ENCODE measurements around the gene GDPD5.

GDPD5 gene

DNA sequence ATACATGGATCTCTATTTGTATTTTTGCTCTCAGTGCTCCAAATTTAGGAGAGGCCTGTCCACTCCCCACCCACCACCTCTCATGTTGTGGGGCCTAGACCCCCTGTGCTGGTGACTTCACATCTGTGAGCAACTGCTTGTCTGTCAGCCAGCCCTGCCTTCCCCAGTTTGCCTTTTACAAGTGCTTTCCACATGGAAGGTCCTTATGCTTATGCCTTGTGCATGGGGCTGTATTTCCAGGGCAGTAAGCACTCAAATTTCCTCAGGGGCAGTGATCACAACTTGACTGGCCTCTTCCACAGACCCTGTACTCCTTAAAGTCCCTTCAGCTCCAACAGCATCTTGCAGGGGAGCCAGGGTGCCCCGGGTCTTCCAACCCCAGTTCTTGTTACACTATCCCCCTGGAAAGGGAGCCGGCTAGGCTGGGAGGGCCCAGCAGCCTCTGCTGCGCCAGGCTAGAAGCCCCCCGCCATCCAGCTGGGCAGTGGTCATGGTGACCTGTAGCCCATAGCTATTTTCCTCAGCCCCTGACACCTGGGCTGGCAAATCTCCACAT, 29.9 kb downstream of the GDPD5 start:
- H3K4me1 ChIP-seq (ENCODE audit: insufficient read depth, insufficient read length) = peaks cover 25% of the 10 kb centered on the region
- no peaks in the 10 kb centered on the region for H3K36me3 ChIP-seq (ENCODE audit: insufficient read depth, insufficient read length, low read length)
- no peaks in the 10 kb centered on the region for H3K27me3 ChIP-seq (ENCODE audit: insufficient read depth, insufficient read length)
- no peak for DNase-seq (ENCODE audit: low read depth, low spot score)
- no peak overlapping the region for H3K4me3 ChIP-seq (ENCODE audit: insufficient read length, low read depth)
- no peaks in the 10 kb centered on the region for H3K9me3 ChIP-seq (ENCODE audit: insufficient read depth, low read length)
- H3K9ac ChIP-seq (ENCODE audit: insufficient read length, low read depth) = peak overlapping the region; percentile 8
- no peak for TF ChIP-seq SUZ12 (IDR thresholded peaks at IDR 0.05; ENCODE audit: extremely low read depth, insufficient read depth, insufficient read length)
- no peak for TF ChIP-seq YY1 (IDR thresholded peaks at IDR 0.05; ENCODE audit: insufficient read depth, insufficient read length)
- TF ChIP-seq ZNF274 (IDR thresholded peaks at IDR 0.05; ENCODE audit: low read depth, low read length) = no peak

DNA sequence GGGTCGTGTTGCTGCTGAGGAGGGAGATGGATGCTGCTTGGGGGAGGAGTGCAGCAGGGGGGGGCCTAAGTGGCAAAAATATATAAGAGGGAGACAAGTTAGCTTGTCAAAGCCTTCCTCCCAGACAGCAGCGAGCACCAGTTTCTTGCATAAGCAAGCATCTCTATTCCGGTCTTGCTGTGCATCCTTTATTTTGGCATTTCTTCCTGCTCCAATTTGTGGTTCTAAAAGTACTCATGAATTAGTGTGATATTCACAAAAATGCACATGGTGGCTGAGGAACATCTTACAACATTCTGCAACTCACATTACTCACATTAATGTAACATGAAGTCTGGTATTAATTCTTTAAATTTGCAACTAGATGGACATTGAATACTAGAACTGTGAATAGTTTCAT, 32.1 kb downstream of the GDPD5 start:
- H3K9ac ChIP-seq (ENCODE audit: insufficient read length, low read depth) = no peak overlapping the region
- TF ChIP-seq ZNF274 (IDR thresholded peaks at IDR 0.05; ENCODE audit: low read depth, low read length) (no peak), SUZ12 (IDR thresholded peaks at IDR 0.05; ENCODE audit: extremely low read depth, insufficient read depth, insufficient read length) (no peak), YY1 (IDR thresholded peaks at IDR 0.05; ENCODE audit: insufficient read depth, insufficient read length) (no peak)
- no peaks in the 10 kb centered on the region for H3K27me3 ChIP-seq (ENCODE audit: insufficient read depth, insufficient read length)
- peaks cover 2% of the 10 kb centered on the region for H3K36me3 ChIP-seq (ENCODE audit: insufficient read depth, insufficient read length, low read length)
- DNase-seq (ENCODE audit: low read depth, low spot score) = no peak
- H3K4me1 ChIP-seq (ENCODE audit: insufficient read depth, insufficient read length) = peaks cover 21% of the 10 kb centered on the region
- no peak overlapping the region for H3K4me3 ChIP-seq (ENCODE audit: insufficient read length, low read depth)
- no peaks in the 10 kb centered on the region for H3K9me3 ChIP-seq (ENCODE audit: insufficient read depth, low read length)

DNA sequence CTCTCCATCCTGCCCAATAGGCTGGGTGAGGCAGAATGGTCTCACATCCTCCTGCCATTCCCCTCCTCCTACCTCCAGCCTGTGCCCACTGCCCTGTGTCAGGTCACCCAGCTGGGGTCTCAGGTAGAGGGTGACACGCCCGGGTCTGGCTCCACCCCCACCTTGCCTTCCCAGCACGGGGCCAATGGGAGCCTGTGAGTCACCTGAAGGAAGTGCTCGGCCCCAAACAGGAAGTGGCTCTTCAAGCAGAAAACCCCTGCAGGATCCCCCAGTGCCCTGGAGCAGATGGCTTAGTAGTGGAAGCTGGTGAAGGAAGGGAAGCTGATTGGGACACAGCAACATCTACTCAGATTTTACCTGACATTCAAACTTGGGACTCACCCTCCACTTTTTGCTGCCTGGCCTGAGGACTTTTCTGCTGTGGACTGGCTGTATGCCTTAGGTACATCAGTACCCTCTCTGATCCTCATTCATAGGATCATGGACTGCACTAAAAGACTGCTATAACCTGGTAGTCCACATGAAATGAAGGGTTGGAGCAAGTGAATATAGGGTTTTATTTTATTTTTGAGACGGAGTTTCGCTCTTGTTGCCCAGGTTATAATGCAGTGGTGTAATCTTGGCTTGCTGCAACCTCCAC, 33.4 kb downstream of the GDPD5 start:
- Histone ChIP-seq H3K9me3 (ENCODE audit: insufficient read depth, low read length) (no peaks in the 10 kb centered on the region), H3K27me3 (ENCODE audit: insufficient read depth, insufficient read length) (no peaks in the 10 kb centered on the region), H3K9ac (ENCODE audit: insufficient read length, low read depth) (no peak overlapping the region), H3K36me3 (ENCODE audit: insufficient read depth, insufficient read length, low read length) (peaks cover 9% of the 10 kb centered on the region), H3K4me1 (ENCODE audit: insufficient read depth, insufficient read length) (peaks cover 26% of the 10 kb centered on the region), H3K4me3 (ENCODE audit: insufficient read length, low read depth) (no peak overlapping the region)
- no peak for DNase-seq (ENCODE audit: low read depth, low spot score)
- no peak for TF ChIP-seq SUZ12 (IDR thresholded peaks at IDR 0.05; ENCODE audit: extremely low read depth, insufficient read depth, insufficient read length)
- TF ChIP-seq YY1 (IDR thresholded peaks at IDR 0.05; ENCODE audit: insufficient read depth, insufficient read length) = no peak
- TF ChIP-seq ZNF274 (IDR thresholded peaks at IDR 0.05; ENCODE audit: low read depth, low read length) = no peak

DNA sequence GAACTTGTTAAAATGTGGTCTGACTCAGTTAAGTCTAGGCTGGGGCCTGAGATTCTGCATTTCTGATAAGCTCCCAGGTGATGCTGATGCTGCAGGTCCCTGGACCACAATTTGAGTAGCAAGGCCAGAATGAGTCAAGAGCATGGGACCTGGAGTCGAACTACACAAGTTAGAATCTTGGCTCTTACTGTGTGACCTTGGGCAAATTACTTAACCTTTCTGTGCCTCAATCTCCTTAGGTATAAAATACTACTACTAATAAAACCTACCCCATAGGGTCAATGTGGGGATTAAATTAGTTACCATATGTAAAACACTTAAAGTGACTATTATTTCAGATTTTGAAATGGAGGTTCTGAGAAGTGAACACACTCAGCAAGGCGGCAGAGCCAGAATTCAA, 34.3 kb downstream of the GDPD5 start:
- H3K9ac ChIP-seq (ENCODE audit: insufficient read length, low read depth) = no peak overlapping the region
- TF ChIP-seq YY1 (IDR thresholded peaks at IDR 0.05; ENCODE audit: insufficient read depth, insufficient read length) = no peak
- no peak for TF ChIP-seq SUZ12 (IDR thresholded peaks at IDR 0.05; ENCODE audit: extremely low read depth, insufficient read depth, insufficient read length)
- no peak for TF ChIP-seq ZNF274 (IDR thresholded peaks at IDR 0.05; ENCODE audit: low read depth, low read length)
- H3K4me3 ChIP-seq (ENCODE audit: insufficient read length, low read depth) = no peak overlapping the region
- no peaks in the 10 kb centered on the region for H3K27me3 ChIP-seq (ENCODE audit: insufficient read depth, insufficient read length)
- H3K4me1 ChIP-seq (ENCODE audit: insufficient read depth, insufficient read length) = peaks cover 26% of the 10 kb centered on the region
- no peaks in the 10 kb centered on the region for H3K9me3 ChIP-seq (ENCODE audit: insufficient read depth, low read length)
- peaks cover 12% of the 10 kb centered on the region for H3K36me3 ChIP-seq (ENCODE audit: insufficient read depth, insufficient read length, low read length)
- DNase-seq (ENCODE audit: low read depth, low spot score) = no peak

DNA sequence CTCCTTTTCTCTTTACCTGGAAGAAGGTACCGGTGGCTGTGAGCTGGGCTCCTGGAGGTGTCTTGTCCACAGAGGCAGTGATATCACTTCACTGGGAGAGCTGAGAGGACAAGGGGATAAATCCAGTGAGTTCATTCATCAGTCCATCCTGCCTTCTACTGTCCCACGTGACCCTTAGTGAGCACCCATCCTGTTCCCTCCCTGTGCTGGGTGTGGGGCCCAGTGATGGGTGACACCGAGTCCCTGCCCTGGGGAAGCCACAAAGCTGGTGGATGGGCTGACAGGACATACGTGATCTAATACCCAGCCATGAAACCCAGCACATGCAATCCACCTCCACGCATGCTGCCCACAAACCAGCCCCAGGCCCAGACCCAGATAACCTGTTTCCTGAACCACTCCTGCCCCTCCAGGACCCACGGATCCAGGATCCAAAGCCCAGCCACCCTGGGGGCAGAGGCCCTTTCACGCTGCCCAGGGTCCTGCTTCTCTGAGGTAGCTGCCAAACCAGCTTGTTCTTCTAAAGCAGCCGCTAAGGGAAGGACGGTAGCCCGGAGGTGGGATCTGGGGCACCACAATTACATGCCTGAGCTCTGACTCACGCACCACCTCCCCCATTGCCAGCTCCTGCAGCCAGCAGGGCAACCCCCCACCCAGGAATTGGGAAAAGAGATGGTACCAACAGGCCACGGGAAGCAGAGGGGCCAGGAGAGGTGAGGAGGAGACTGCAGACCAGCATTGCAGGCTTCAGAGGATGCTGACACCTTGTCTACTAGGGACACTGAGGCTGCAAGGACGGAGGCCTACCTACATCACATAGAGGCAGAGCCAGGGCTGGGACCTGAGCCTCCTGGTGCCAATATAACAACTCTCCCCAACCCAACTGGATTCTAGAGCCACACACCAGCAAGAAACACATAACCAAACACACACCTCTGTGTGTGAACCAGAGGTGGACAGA, 35.2 kb downstream of the GDPD5 start:
- H3K9ac ChIP-seq (ENCODE audit: insufficient read length, low read depth) = peak overlapping the region; percentile 80
- peak; percentile 75 for DNase-seq (ENCODE audit: low read depth, low spot score)
- no peaks in the 10 kb centered on the region for H3K9me3 ChIP-seq (ENCODE audit: insufficient read depth, low read length)
- TF ChIP-seq SUZ12 (IDR thresholded peaks at IDR 0.05; ENCODE audit: extremely low read depth, insufficient read depth, insufficient read length) (no peak), ZNF274 (IDR thresholded peaks at IDR 0.05; ENCODE audit: low read depth, low read length) (no peak), YY1 (IDR thresholded peaks at IDR 0.05; ENCODE audit: insufficient read depth, insufficient read length) (no peak)
- peaks cover 21% of the 10 kb centered on the region for H3K4me1 ChIP-seq (ENCODE audit: insufficient read depth, insufficient read length)
- H3K36me3 ChIP-seq (ENCODE audit: insufficient read depth, insufficient read length, low read length) = peaks cover 21% of the 10 kb centered on the region
- H3K4me3 ChIP-seq (ENCODE audit: insufficient read length, low read depth) = peak overlapping the region; percentile 29
- H3K27me3 ChIP-seq (ENCODE audit: insufficient read depth, insufficient read length) = no peaks in the 10 kb centered on the region

DNA sequence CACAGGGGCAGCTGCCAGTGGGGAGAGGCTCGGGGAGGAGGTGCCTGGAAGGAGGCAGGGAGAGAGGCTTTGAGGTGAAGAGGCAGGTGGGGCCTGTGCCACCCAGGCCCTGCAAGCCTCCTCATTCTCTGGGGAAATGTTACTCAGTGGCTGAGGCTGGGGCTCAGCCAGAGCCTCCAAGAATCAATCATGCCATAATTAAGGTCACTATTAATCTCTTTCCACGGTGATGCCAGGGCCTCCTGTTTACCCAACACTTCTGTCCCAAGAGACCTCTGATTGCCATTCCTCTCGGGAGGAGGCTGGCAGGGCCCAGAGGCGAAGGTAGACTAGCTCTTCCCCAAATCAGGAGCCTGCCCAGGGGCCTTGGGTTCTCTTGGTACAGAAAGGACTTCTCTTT, 38.4 kb downstream of the GDPD5 start:
- H3K9me3 ChIP-seq (ENCODE audit: insufficient read depth, low read length) = no peaks in the 10 kb centered on the region
- H3K36me3 ChIP-seq (ENCODE audit: insufficient read depth, insufficient read length, low read length) = peaks cover 30% of the 10 kb centered on the region
- DNase-seq (ENCODE audit: low read depth, low spot score) = no peak
- TF ChIP-seq YY1 (IDR thresholded peaks at IDR 0.05; ENCODE audit: insufficient read depth, insufficient read length) (no peak), SUZ12 (IDR thresholded peaks at IDR 0.05; ENCODE audit: extremely low read depth, insufficient read depth, insufficient read length) (no peak), ZNF274 (IDR thresholded peaks at IDR 0.05; ENCODE audit: low read depth, low read length) (no peak)
- no peaks in the 10 kb centered on the region for H3K27me3 ChIP-seq (ENCODE audit: insufficient read depth, insufficient read length)
- H3K9ac ChIP-seq (ENCODE audit: insufficient read length, low read depth) = no peak overlapping the region
- H3K4me3 ChIP-seq (ENCODE audit: insufficient read length, low read depth) = no peak overlapping the region
- H3K4me1 ChIP-seq (ENCODE audit: insufficient read depth, insufficient read length) = peaks cover 21% of the 10 kb centered on the region

DNA sequence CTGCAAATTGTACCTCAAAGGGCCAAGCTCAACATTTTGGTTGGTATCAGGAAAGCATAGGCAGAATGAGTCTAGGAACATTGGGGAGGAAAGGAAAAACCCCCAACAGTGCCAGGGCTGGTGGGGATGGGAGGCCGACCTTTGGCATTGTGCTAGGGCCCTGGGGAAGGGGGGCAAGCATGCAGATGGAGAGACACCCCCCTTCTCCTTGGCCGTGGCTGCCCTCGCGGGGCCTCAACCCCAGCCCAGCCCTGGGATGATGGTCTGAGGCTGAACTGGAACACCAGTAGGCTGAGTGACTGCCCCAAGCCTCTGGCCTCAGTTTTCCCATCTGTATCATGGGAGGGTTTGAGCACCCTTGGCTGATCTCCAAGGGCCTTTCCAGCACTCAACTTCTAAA, 40.0 kb downstream of the GDPD5 start:
- TF ChIP-seq YY1 (IDR thresholded peaks at IDR 0.05; ENCODE audit: insufficient read depth, insufficient read length) = no peak
- TF ChIP-seq SUZ12 (IDR thresholded peaks at IDR 0.05; ENCODE audit: extremely low read depth, insufficient read depth, insufficient read length) = no peak
- TF ChIP-seq ZNF274 (IDR thresholded peaks at IDR 0.05; ENCODE audit: low read depth, low read length) = no peak
- Histone ChIP-seq H3K9me3 (ENCODE audit: insufficient read depth, low read length) (no peaks in the 10 kb centered on the region), H3K36me3 (ENCODE audit: insufficient read depth, insufficient read length, low read length) (peaks cover 36% of the 10 kb centered on the region), H3K4me3 (ENCODE audit: insufficient read length, low read depth) (no peak overlapping the region), H3K27me3 (ENCODE audit: insufficient read depth, insufficient read length) (no peaks in the 10 kb centered on the region), H3K4me1 (ENCODE audit: insufficient read depth, insufficient read length) (peaks cover 15% of the 10 kb centered on the region), H3K9ac (ENCODE audit: insufficient read length, low read depth) (no peak overlapping the region)
- DNase-seq (ENCODE audit: low read depth, low spot score) = no peak

Data from NT2/D1 (cell line).